ENCODE measurements around the gene PRDM1. TPM values are rescaled to one million over a fixed set of nuclear protein-coding genes. Genes with fewer than 3 reads are reported as not detected.
A peak's percentile ranks its signal among the peaks of the same experiment; 100 is the strongest.

Gene PRDM1
- total RNA-seq, 6 donors from 2014 or later, result 6.2 to 32.2 (median 12.9) TPM

DNA sequence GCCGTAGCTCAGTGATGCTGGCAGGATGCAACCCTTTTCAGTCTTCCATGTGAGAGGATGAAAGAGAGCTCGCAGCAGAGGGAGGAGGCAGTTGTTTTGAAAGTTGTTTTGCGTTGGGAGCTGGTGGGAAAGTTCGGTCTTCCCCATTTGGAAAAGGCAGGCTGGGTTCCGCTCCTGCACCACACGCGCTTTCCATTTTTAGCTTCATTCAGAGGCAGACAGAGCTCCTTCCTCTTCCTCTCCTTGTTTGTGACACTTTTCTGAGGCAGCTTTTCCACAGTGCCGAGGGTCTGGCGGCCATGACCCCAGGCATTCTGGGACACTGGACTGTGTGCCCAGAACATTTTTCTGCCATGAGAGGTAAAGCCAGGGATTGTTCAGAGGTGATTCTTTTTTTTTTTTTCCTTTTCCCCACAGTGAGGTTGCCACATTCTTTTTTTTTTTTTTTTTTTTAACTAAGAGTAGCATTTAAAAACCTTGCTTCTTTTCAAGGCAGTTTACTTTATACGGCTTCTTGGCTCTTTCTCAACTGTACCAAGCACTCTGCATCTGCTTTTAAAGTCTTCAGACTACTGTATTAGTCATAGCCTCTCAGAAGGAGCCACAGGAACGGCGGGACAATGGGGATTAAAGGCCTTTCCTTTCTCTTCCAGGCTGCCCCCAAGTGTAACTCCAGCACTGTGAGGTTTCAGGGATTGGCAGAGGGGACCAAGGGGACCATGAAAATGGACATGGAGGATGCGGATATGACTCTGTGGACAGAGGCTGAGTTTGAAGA lies 1.6 kb downstream of the PRDM1 start:
- no peaks in the 10 kb centered on the region for H3K27me3 ChIP-seq
- H3K27ac ChIP-seq, result peak overlapping the region; percentile 77 to 87 (median 83)
- WGBS, 2 donors, result 20 to 25% methylated on average over 13 of the region's 13 CpGs
- DNase-seq, result peak in 1 of 2 donors; percentile 56
- no peaks in the 10 kb centered on the region for H3K9me3 ChIP-seq
- H3K4me1 ChIP-seq, result peaks cover 27 to 50% (median 34%) of the 10 kb centered on the region in 4 donors
- no peak for TF ChIP-seq EP300 (IDR thresholded peaks at IDR 0.05)
- peak in 1 of 2 donors; percentile 52 for TF ChIP-seq POLR2AphosphoS5 (IDR thresholded peaks at IDR 0.05)
- TF ChIP-seq, protein P1, sequence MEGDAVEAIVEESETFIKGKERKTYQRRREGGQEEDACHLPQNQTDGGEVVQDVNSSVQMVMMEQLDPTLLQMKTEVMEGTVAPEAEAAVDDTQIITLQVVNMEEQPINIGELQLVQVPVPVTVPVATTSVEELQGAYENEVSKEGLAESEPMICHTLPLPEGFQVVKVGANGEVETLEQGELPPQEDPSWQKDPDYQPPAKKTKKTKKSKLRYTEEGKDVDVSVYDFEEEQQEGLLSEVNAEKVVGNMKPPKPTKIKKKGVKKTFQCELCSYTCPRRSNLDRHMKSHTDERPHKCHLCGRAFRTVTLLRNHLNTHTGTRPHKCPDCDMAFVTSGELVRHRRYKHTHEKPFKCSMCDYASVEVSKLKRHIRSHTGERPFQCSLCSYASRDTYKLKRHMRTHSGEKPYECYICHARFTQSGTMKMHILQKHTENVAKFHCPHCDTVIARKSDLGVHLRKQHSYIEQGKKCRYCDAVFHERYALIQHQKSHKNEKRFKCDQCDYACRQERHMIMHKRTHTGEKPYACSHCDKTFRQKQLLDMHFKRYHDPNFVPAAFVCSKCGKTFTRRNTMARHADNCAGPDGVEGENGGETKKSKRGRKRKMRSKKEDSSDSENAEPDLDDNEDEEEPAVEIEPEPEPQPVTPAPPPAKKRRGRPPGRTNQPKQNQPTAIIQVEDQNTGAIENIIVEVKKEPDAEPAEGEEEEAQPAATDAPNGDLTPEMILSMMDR (IDR thresholded peaks at IDR 0.05), result no peak
- peak in 1 of 4 donors; percentile 50 for TF ChIP-seq POLR2A (IDR thresholded peaks at IDR 0.05)
- peak in 1 of 2 donors; percentile 22 for ATAC-seq (ENCODE audit: low FRiP score in 2 of 2)
- H3K36me3 ChIP-seq, result peaks cover 0 to 3% (median 0%) of the 10 kb centered on the region in 4 donors
- peak overlapping the region; percentile 31 to 60 (median 52) for H3K4me3 ChIP-seq

DNA sequence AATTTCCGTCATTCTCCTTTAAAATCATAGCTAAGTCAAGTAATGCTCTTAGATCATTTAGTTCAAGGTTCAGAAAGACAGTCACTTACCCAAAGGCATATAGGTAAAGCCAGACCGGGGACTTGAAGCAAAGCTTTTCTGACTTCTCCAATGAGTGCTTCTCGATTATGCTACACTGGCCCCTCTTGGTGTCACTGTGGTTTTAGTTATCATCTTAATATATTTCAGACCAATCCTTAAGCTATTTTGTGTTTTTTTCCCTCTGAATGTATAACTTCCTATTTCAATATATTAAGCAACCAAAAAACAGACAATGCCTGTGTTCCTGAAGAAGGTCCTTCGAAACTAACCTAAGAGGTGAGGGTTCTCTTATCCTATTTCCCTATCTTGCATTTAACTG lies 3.9 kb downstream of the PRDM1 start:
- Histone ChIP-seq H3K36me3 (peaks cover 0 to 3% (median 0%) of the 10 kb centered on the region in 4 donors), H3K27ac (peak overlapping the region in 2 of 4 donors; percentile 81 to 87), H3K4me3 (peak overlapping the region in 3 of 4 donors; percentile 50 to 60 (median 55)), H3K27me3 (no peaks in the 10 kb centered on the region), H3K4me1 (peaks cover 23 to 41% (median 26%) of the 10 kb centered on the region in 4 donors), H3K9me3 (no peaks in the 10 kb centered on the region)
- DNase-seq, result no peak
- TF ChIP-seq POLR2AphosphoS5 (IDR thresholded peaks at IDR 0.05) (no peak), POLR2A (IDR thresholded peaks at IDR 0.05) (no peak), EP300 (IDR thresholded peaks at IDR 0.05) (no peak)
- TF ChIP-seq, protein P1 (IDR thresholded peaks at IDR 0.05), result no peak
- no peak for ATAC-seq (ENCODE audit: low FRiP score in 2 of 2)
- 40 to 45% methylated on average over 4 of the region's 4 CpGs for WGBS, 2 donors

DNA sequence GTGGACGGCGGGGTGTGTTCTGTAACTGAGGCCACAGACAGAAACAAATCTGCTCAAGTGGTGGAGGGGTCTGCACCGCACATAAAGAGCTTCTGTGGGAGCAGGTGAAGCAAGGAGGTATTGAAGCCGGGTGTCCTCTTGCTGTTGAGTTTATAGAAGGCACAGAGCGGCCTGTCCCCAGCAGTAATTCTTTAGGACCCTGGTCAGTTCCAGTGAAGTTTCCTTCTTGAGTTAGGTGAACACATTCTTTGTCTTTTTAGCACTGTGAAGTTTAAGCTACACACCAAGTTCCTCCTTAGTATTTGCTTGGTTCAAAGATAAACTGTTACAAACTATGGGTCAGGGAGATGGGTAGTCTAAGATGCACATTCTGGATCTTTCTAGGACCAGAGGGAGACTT lies 6.1 kb downstream of the PRDM1 start:
- TF ChIP-seq, protein P1 (IDR thresholded peaks at IDR 0.05), result no peak
- TF ChIP-seq EP300 (IDR thresholded peaks at IDR 0.05) (no peak), POLR2AphosphoS5 (IDR thresholded peaks at IDR 0.05) (no peak), POLR2A (IDR thresholded peaks at IDR 0.05) (no peak)
- WGBS, 2 donors, result 74 to 75% methylated on average over 5 of the region's 5 CpGs
- DNase-seq (no peak), ATAC-seq (ENCODE audit: low FRiP score in 2 of 2) (no peak)
- Histone ChIP-seq H3K27me3 (no peaks in the 10 kb centered on the region), H3K4me1 (peaks cover 7 to 32% (median 19%) of the 10 kb centered on the region in 4 donors), H3K4me3 (peak overlapping the region in 1 of 4 donors; percentile 3), H3K9me3 (no peaks in the 10 kb centered on the region), H3K27ac (no peak overlapping the region), H3K36me3 (peaks cover 0 to 3% (median 0%) of the 10 kb centered on the region in 4 donors)

DNA sequence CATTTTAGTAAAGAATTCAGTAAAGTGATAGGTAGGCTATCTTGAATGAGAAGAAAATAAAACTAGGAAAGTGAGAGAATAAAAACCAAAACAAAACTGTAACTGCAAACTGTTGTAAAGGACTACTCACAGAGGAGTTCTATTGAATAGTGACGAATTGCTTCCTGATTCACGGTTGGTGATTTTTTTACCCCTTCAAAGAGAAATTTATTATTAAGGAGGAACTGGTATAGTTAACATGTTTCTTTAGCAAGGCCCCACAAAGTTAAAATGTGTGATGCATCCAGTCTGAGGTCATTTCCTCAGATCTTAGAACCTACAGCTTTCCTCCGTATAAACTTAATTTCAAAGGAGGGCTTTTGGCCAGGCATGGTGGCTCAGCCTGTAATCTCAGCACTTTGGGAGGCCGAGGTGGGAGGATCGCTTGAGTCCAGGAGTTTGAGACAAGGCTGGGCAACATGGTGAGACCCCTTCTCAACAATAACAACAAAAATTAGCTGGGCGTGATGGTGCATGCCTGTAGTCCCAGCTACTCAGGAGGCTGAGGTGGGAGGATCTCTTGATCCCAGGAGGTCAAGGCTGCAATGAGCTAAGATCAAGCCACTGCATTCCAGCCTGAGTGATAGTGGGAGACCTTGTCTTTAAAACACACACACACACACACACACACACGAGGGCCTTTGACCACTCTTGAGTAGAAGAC lies 8.3 kb downstream of the PRDM1 start:
- ATAC-seq (ENCODE audit: low FRiP score in 2 of 2), result no peak
- no peaks in the 10 kb centered on the region for H3K27me3 ChIP-seq
- peaks cover 13 to 30% (median 19%) of the 10 kb centered on the region in 4 donors for H3K4me1 ChIP-seq
- TF ChIP-seq EP300 (IDR thresholded peaks at IDR 0.05), result no peak
- no peak for TF ChIP-seq POLR2A (IDR thresholded peaks at IDR 0.05)
- no peak for TF ChIP-seq POLR2AphosphoS5 (IDR thresholded peaks at IDR 0.05)
- TF ChIP-seq, protein P1 (IDR thresholded peaks at IDR 0.05), result no peak
- no peak for DNase-seq
- peaks cover 0 to 3% (median 0%) of the 10 kb centered on the region in 4 donors for H3K36me3 ChIP-seq
- WGBS, 2 donors, result 65 to 72% methylated on average over 7 of the region's 7 CpGs
- peak overlapping the region in 3 of 4 donors; percentile 31 to 59 (median 56) for H3K27ac ChIP-seq
- no peak overlapping the region for H3K4me3 ChIP-seq
- H3K9me3 ChIP-seq, result no peaks in the 10 kb centered on the region

Data from upper lobe of left lung (tissue), 6 donors.